Measurements from ENCODE around the gene POTEH. TPM values are rescaled to one million over a fixed set of nuclear protein-coding genes. Genes with fewer than 3 reads are reported as not detected.
"Not testable (repeated sequence)": the region's sequence is repeated elsewhere in the genome, so short reads cannot be mapped to it uniquely, and the experiment has no call there.

Gene POTEH
- total RNA-seq, 4 donors from 2014 or later = 3.3 TPM; not detected in 3

GRCh38 chr22:15761151-15761777 lies 71.4 kb downstream of the POTEH start:
- DNase-seq = peak in 1 of 3 donors; percentile 16
- H3K4me3 ChIP-seq, H3K27me3 ChIP-seq, H3K9me3 ChIP-seq, H3K36me3 ChIP-seq, H3K27ac ChIP-seq, H3K4me1 ChIP-seq: not testable (repeated sequence)

- H3K27ac ChIP-seq, H3K27me3 ChIP-seq, H3K9me3 ChIP-seq, H3K4me1 ChIP-seq, DNase-seq, H3K36me3 ChIP-seq, H3K4me3 ChIP-seq: not testable (repeated sequence)
These were observed 73.7 kb downstream of the POTEH start for GRCh38 chr22:15763559-15763958.

Small RNAs within 50 kb of the gene (small RNA-seq; reads per million reads assigned to genes)
- gene RNU6-816P = 0 reads per million in 2 donors

Other genes starting within 250 kb of the POTEH start
- gene OR11H1, start 161.8 kb upstream of the POTEH start, total RNA-seq = not detected